Measurements from ENCODE around the gene CFAP68.

The CFAP68 gene

GRCh38 chr11:111909378-111909777, 30.0 kb downstream of the CFAP68 start:
- no peak for DNase-seq (ENCODE audit: low read depth)
- H3K4me3 ChIP-seq (ENCODE audit: low read depth, low read length), result no peak overlapping the region
- TF ChIP-seq CTCF (conservative IDR thresholded peaks at IDR 0.05; ENCODE audit: low read depth, low read length), result no peak

- no peak for TF ChIP-seq CTCF (conservative IDR thresholded peaks at IDR 0.05; ENCODE audit: low read depth, low read length)
- no peak for DNase-seq (ENCODE audit: low read depth)
- no peak overlapping the region for H3K4me3 ChIP-seq (ENCODE audit: low read depth, low read length)
These were observed 31.6 kb downstream of the CFAP68 start for GRCh38 chr11:111910676-111911562.

GRCh38 chr11:111911563-111912401, 32.4 kb downstream of the CFAP68 start, which contains the start of gene CRYAB:
Gene CRYAB, minus strand, starts transcription at chr11:111911770. Its CDS starts 46 bp downstream, at chr11:111911724.
- TF ChIP-seq CTCF (conservative IDR thresholded peaks at IDR 0.05; ENCODE audit: low read depth, low read length), result no peak
- H3K4me3 ChIP-seq (ENCODE audit: low read depth, low read length), result peak within 1 kb of the TSS; percentile 41
- peak; percentile 69 for DNase-seq (ENCODE audit: low read depth)

DNA sequence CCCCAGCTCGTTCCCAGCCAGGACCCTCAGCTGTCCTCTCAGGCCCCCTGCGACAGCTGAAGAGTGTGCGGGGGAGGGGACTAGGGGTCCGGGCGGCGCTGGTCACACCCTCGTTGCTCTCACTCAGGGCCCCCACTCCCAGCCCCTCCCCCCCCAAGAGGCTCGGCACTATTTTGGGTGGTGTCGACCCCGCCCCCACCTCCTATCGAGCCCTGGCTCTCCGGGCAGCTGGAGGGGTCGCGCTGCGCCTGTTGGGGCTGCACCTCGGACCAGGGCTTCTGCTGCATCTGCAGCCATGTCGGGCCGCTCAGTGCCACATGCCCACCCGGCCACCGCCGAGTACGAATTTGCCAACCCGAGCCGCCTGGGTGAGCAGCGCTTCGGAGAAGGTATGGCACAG, 33.2 kb downstream of the CFAP68 start, which contains the start of gene HSPB2:
Gene HSPB2, plus strand, starts transcription at position 200 of the 400 bp plus-strand sequence. Its CDS starts 96 bp downstream, at position 296.
- H3K4me3 ChIP-seq (ENCODE audit: low read depth, low read length), result peak within 1 kb of the TSS; percentile 41
- no peak for TF ChIP-seq CTCF (conservative IDR thresholded peaks at IDR 0.05; ENCODE audit: low read depth, low read length)

GRCh38 chr11:111913031-111913861, 33.9 kb downstream of the CFAP68 start:
- no peak for DNase-seq (ENCODE audit: low read depth)
- H3K4me3 ChIP-seq (ENCODE audit: low read depth, low read length), result peak overlapping the region; percentile 5
- no peak for TF ChIP-seq CTCF (conservative IDR thresholded peaks at IDR 0.05; ENCODE audit: low read depth, low read length)

More for the DNA sequence above, 33.2 kb downstream of the CFAP68 start, which contains the start of gene HSPB2:
- DNase-seq (ENCODE audit: low read depth), result no peak

GRCh38 chr11:111913997-111914396, 34.7 kb downstream of the CFAP68 start:
- no peak overlapping the region for H3K4me3 ChIP-seq (ENCODE audit: low read depth, low read length)
- DNase-seq (ENCODE audit: low read depth), result peak; percentile 64
- TF ChIP-seq CTCF (conservative IDR thresholded peaks at IDR 0.05; ENCODE audit: low read depth, low read length), result no peak

Data from choroid plexus epithelial cell (primary cell).